Osteoblast (primary cell): ENCODE measurements around the gene SLC22A12. TPM values are rescaled to one million over a fixed set of nuclear protein-coding genes. Genes with fewer than 3 reads are reported as not detected.

ENCODE experiments used
- DNase-seq: peaks from one replicate; pipeline ENCODE4 v3.0.0; 2011; ENCODE audit warnings: low spot score, mixed read lengths; ENCODE audit not compliant: insufficient read length; ENCODE audit errors: missing footprints
- H2AFZ ChIP-seq: 2 replicates; pipeline ENCODE4 v1.6.0; 2011; ENCODE audit warnings: mild to moderate bottlenecking, low read length
- H3K27ac ChIP-seq: 2 replicates; pipeline ENCODE4 v1.5.1; 2011; ENCODE audit warnings: mild to moderate bottlenecking, low read depth, low read length, moderate library complexity
- H3K27me3 ChIP-seq: 2 replicates; pipeline ENCODE4 v1.6.0; 2012; ENCODE audit warnings: mild to moderate bottlenecking, control low read depth, inconsistent platforms, low read length, moderate library complexity; ENCODE audit not compliant: insufficient read depth
- H3K36me3 ChIP-seq: 2 replicates; pipeline ENCODE4 v1.5.1; 2011; ENCODE audit warnings: mild to moderate bottlenecking, low read length, control low read depth, moderate library complexity; ENCODE audit not compliant: insufficient read depth
- H3K4me1 ChIP-seq: 2 replicates; pipeline ENCODE4 v1.5.1; 2011; ENCODE audit warnings: mild to moderate bottlenecking, low read length, control low read depth, moderate library complexity; ENCODE audit not compliant: insufficient read depth
- H3K4me2 ChIP-seq: 2 replicates; pipeline ENCODE4 v1.6.0; 2011; ENCODE audit warnings: mild to moderate bottlenecking, low read length; ENCODE audit not compliant: insufficient read depth
- H3K4me3 ChIP-seq: fragments of 200-600 bp; sonication (generic); 3 replicates; pipeline ENCODE4 v1.5.1; 2012; ENCODE audit warnings: mild to moderate bottlenecking, low read length, inconsistent platforms; ENCODE audit not compliant: insufficient read depth
- H3K79me2 ChIP-seq: 2 replicates; pipeline ENCODE4 v1.6.0; 2012; ENCODE audit warnings: mild to moderate bottlenecking, low read length, control low read depth, inconsistent platforms; ENCODE audit not compliant: insufficient read depth
- H3K9me3 ChIP-seq: 2 replicates; pipeline ENCODE4 v1.5.1; 2011; ENCODE audit warnings: low read depth, low read length, control low read depth
- H4K20me1 ChIP-seq: 2 replicates; pipeline ENCODE4 v1.6.0; 2012; ENCODE audit warnings: mild to moderate bottlenecking, low read length, control low read depth; ENCODE audit not compliant: insufficient read depth
- CTCF ChIP-seq: IDR thresholded peaks from 2 replicates; pipeline ENCODE4 v1.5.1; 2011; ENCODE audit warnings: mild to moderate bottlenecking, low read depth, low read length, moderate library complexity; ENCODE audit errors: extremely low read depth
- total RNA-seq: library from RNA; depleted of rRNA; stranded (reverse); fragments of >200 nt; gene quantifications from 2 replicates; pipeline ENCODE4 v1.2.3, GENCODE V29; 2012

The SLC22A12 gene
- total RNA-seq, 1 donor, result not detected

DNA sequence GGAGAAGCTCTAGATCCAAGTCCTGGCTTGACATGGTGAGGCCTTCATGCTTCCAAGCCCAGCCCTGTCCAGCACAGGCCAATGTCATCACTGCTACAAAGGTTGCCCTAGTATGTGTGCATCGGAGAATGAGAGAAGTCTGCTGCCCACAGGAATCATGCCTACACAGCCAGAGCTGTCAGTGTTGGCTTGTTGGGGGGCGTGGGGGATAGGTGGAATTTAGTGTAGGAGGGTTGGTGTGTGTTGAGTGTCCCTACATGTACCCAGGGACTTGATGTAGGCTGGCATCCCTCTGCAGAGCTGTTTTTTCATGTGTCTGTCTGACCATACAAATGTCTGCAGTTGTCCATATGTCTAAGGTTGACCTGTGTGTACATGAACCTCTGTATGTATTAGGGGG, 37.6 kb downstream of the SLC22A12 start:
- H3K36me3 ChIP-seq, result peaks cover 58% of the 10 kb centered on the region
- no peaks in the 10 kb centered on the region for H3K9me3 ChIP-seq
- peaks cover 32% of the 10 kb centered on the region for H4K20me1 ChIP-seq
- no peaks in the 10 kb centered on the region for H3K4me1 ChIP-seq
- TF ChIP-seq CTCF, result no peak
- no peaks in the 10 kb centered on the region for H3K79me2 ChIP-seq
- no peak for DNase-seq
- no peak overlapping the region for H3K27ac ChIP-seq
- H3K4me2 ChIP-seq, result no peak overlapping the region
- H3K27me3 ChIP-seq, result no peaks in the 10 kb centered on the region
- no peak overlapping the region for H2AFZ ChIP-seq
- H3K4me3 ChIP-seq, result no peak overlapping the region

- H2AFZ ChIP-seq, result no peak overlapping the region
- no peak for DNase-seq
- peaks cover 61% of the 10 kb centered on the region for H3K36me3 ChIP-seq
- no peak for TF ChIP-seq CTCF
- peaks cover 36% of the 10 kb centered on the region for H4K20me1 ChIP-seq
- H3K27ac ChIP-seq, result no peak overlapping the region
- no peaks in the 10 kb centered on the region for H3K27me3 ChIP-seq
- no peaks in the 10 kb centered on the region for H3K4me1 ChIP-seq
- H3K9me3 ChIP-seq, result no peaks in the 10 kb centered on the region
- no peak overlapping the region for H3K4me2 ChIP-seq
- H3K79me2 ChIP-seq, result no peaks in the 10 kb centered on the region
- no peak overlapping the region for H3K4me3 ChIP-seq
Observed at GRCh38 chr11:64629103-64629502, 38.1 kb downstream of the SLC22A12 start.

GRCh38 chr11:64629796-64630562, 39.0 kb downstream of the SLC22A12 start:
- no peaks in the 10 kb centered on the region for H3K79me2 ChIP-seq
- H3K4me3 ChIP-seq, result no peak overlapping the region
- H3K27ac ChIP-seq, result no peak overlapping the region
- no peak for TF ChIP-seq CTCF
- H4K20me1 ChIP-seq, result peaks cover 43% of the 10 kb centered on the region
- H2AFZ ChIP-seq, result no peak overlapping the region
- no peaks in the 10 kb centered on the region for H3K9me3 ChIP-seq
- H3K4me1 ChIP-seq, result no peaks in the 10 kb centered on the region
- no peak for DNase-seq
- H3K27me3 ChIP-seq, result no peaks in the 10 kb centered on the region
- H3K4me2 ChIP-seq, result no peak overlapping the region
- peaks cover 67% of the 10 kb centered on the region for H3K36me3 ChIP-seq

GRCh38 chr11:64631675-64632074, 40.7 kb downstream of the SLC22A12 start:
- Histone ChIP-seq H3K79me2 (no peaks in the 10 kb centered on the region), H4K20me1 (peaks cover 48% of the 10 kb centered on the region), H3K36me3 (peaks cover 54% of the 10 kb centered on the region), H2AFZ (no peak overlapping the region), H3K4me3 (no peak overlapping the region), H3K27me3 (no peaks in the 10 kb centered on the region), H3K4me2 (no peak overlapping the region), H3K4me1 (no peaks in the 10 kb centered on the region), H3K27ac (no peak overlapping the region), H3K9me3 (no peaks in the 10 kb centered on the region)
- TF ChIP-seq CTCF, result no peak
- DNase-seq, result no peak
